GM23338 (cell line): ENCODE data around the gene SH3RF3. TPM values are rescaled to one million over a fixed set of nuclear protein-coding genes. Genes with fewer than 3 reads are reported as not detected.
A peak's percentile ranks its signal among the peaks of the same experiment; 100 is the strongest.

ENCODE experiments used
- ATAC-seq: fragments of 200-7000 bp; cut with Tn5 transposase; 3 replicates; pipeline ENCODE4 v1.9.1; 2020
- DNase-seq: peaks from one replicate; pipeline ENCODE4 v3.0.0-alpha.2; 2015; ENCODE audit warnings: low spot score
- H2AFZ ChIP-seq: fragments of 200-600 bp; sonication (generic); 2 replicates; pipeline ENCODE4 v1.8.0; 2016; ENCODE audit warnings: antibody characterized with exemption, mild to moderate bottlenecking, moderate library complexity
- H3F3A ChIP-seq: fragments of 200-600 bp; sonication (generic); replicated peaks from 2 replicates; pipeline ENCODE4 v1.8.0; 2017; ENCODE audit warnings: antibody characterized with exemption, mixed run types, low read depth
- H3K27ac ChIP-seq: fragments of 200-600 bp; sonication (generic); 2 replicates; pipeline ENCODE4 v1.6.1; 2016; ENCODE audit warnings: low read depth
- H3K27me3 ChIP-seq: fragments of 200-600 bp; sonication (generic); 2 replicates; pipeline ENCODE4 v1.8.0; 2016; ENCODE audit warnings: mild to moderate bottlenecking, mixed run types, moderate library complexity; ENCODE audit not compliant: insufficient read depth
- H3K36me3 ChIP-seq: fragments of 200-600 bp; sonication (generic); 2 replicates; pipeline ENCODE4 v1.8.0; 2016; ENCODE audit warnings: mild to moderate bottlenecking; ENCODE audit not compliant: insufficient read depth
- H3K4me1 ChIP-seq: fragments of 200-600 bp; sonication (generic); 2 replicates; pipeline ENCODE4 v1.8.0; 2016; ENCODE audit warnings: mild to moderate bottlenecking, moderate library complexity; ENCODE audit not compliant: insufficient read depth
- H3K4me2 ChIP-seq: fragments of 200-600 bp; sonication (generic); 2 replicates; pipeline ENCODE4 v1.7.1; 2017; ENCODE audit warnings: mixed run types
- H3K4me3 ChIP-seq: fragments of 200-600 bp; sonication (generic); 2 replicates; pipeline ENCODE4 v1.6.1; 2016; ENCODE audit warnings: mixed run types
- H3K79me2 ChIP-seq: fragments of 200-600 bp; sonication (generic); replicated peaks from 2 replicates; pipeline ENCODE4 v1.8.0; 2017; ENCODE audit warnings: mild to moderate bottlenecking; ENCODE audit not compliant: insufficient read depth
- H3K9me2 ChIP-seq: fragments of 200-600 bp; sonication (generic); 2 replicates; pipeline ENCODE4 v1.8.0; 2017; ENCODE audit not compliant: insufficient read depth
- H4K20me1 ChIP-seq: fragments of 200-600 bp; sonication (generic); replicated peaks from 2 replicates; pipeline ENCODE4 v1.8.0; 2017; ENCODE audit warnings: mild to moderate bottlenecking; ENCODE audit not compliant: insufficient read depth
- H3K27ac Mint-ChIP-seq: 2 replicates; pipeline ENCODE4 v1.8.0; 2020; ENCODE audit warnings: inconsistent platforms, mild to moderate bottlenecking, moderate library complexity, mixed read lengths
- H3K27me3 Mint-ChIP-seq: 3 replicates; pipeline ENCODE4 v1.8.0; 2022; ENCODE audit warnings: low read depth, mild to moderate bottlenecking, moderate library complexity, mixed read lengths, inconsistent platforms; ENCODE audit not compliant: insufficient read depth, poor library complexity
- H3K36me3 Mint-ChIP-seq: 3 replicates; pipeline ENCODE4 v1.8.0; 2021; ENCODE audit warnings: low read depth, mild to moderate bottlenecking, inconsistent platforms, moderate library complexity, mixed read lengths
- H3K4me1 Mint-ChIP-seq: 3 replicates; pipeline ENCODE4 v1.8.0; 2020; ENCODE audit warnings: mild to moderate bottlenecking, inconsistent platforms, mixed read lengths
- H3K4me3 Mint-ChIP-seq: 3 replicates; pipeline ENCODE4 v1.8.0; 2021; ENCODE audit warnings: moderate library complexity, mild to moderate bottlenecking, inconsistent platforms, mixed read lengths
- H3K9me3 Mint-ChIP-seq: 3 replicates; pipeline ENCODE4 v1.8.0; 2020; ENCODE audit warnings: moderate library complexity, mild to moderate bottlenecking, inconsistent platforms, mixed read lengths
- CREB1 ChIP-seq: fragments of 250-450 bp; sonication (Bioruptor Pico); IDR thresholded peaks from 2 replicates; pipeline ENCODE4 v1.5.0; 2020; ENCODE audit warnings: low read depth, mild to moderate bottlenecking, moderate library complexity
- ETS1 ChIP-seq: IDR thresholded peaks from 2 replicates; pipeline ENCODE4 v1.6.1; 2016; ENCODE audit warnings: antibody characterized with exemption
- EZH2phosphoT487 ChIP-seq: fragments of 200-600 bp; sonication (generic); IDR thresholded peaks from one replicate; pipeline ENCODE4 v1.8.1; 2018; ENCODE audit warnings: antibody characterized with exemption; ENCODE audit not compliant: unreplicated experiment
- NANOG ChIP-seq: IDR thresholded peaks from 2 replicates; pipeline ENCODE4 v1.6.1; 2016; ENCODE audit warnings: antibody characterized with exemption, borderline replicate concordance
- POLR2AphosphoS5 ChIP-seq: IDR thresholded peaks from 2 replicates; pipeline ENCODE4 v1.6.1; 2016; ENCODE audit warnings: antibody characterized with exemption, low read depth
- REST ChIP-seq: IDR thresholded peaks from one replicate; pipeline ENCODE4 v1.6.1; 2018; ENCODE audit warnings: antibody characterized with exemption; ENCODE audit not compliant: unreplicated experiment
- polyA plus RNA-seq: library from polyadenylated mRNA; unstranded; fragments of >200 nt; fragmentation: Nextera tagmentation; extraction: Ambion mirVana; gene quantifications from 2 replicates; pipeline ENCODE4 v1.2.1, GENCODE V29; 2016
- total RNA-seq: library from RNA; depleted of rRNA; stranded (reverse); fragments of >200 nt; shearing (Covaris generic); gene quantifications from 2 replicates; pipeline ENCODE4 v1.2.3, GENCODE V29; 2014
- TF ChIP-seq, protein P1 (sequence below), 2 experiments: fragments of 200-600 bp in 1 of 2; sonication (generic) in 1 of 2; conservative IDR thresholded peaks; 2 replicates each; pipeline versions ENCODE4 v1.5.1 to v1.6.1; 2016 to 2017; ENCODE audit warnings: antibody characterized with exemption in 2 of 2, low read depth in 2 of 2, mild to moderate bottlenecking in 2 of 2, moderate library complexity in 1 of 2

Gene SH3RF3
- total and polyA plus RNA-seq, 2 experiments from 2014 or later: 0.11 to 0.63 TPM

- H3K79me2 ChIP-seq: no peaks in the 10 kb centered on the region
- Mint-ChIP-seq H3K36me3 (no peaks in the 10 kb centered on the region), H3K27me3 (peaks cover 11% of the 10 kb centered on the region), H3K9me3 (no peaks in the 10 kb centered on the region), H3K27ac (no peak overlapping the region), H3K4me3 (no peak overlapping the region), H3K4me1 (peaks cover 9% of the 10 kb centered on the region; the same call in 2 of the 3 replicates)
- H3K9me2 ChIP-seq: no peaks in the 10 kb centered on the region
- no peak for DNase-seq
- H3K36me3 ChIP-seq: no peaks in the 10 kb centered on the region
- H3K4me3 ChIP-seq: no peak overlapping the region
- H3F3A ChIP-seq: no peaks in the 10 kb centered on the region
- no peaks in the 10 kb centered on the region for H4K20me1 ChIP-seq
- ATAC-seq: no peak
- no peaks in the 10 kb centered on the region for H3K4me1 ChIP-seq
- TF ChIP-seq POLR2AphosphoS5: no peak
- TF ChIP-seq ETS1: no peak
- TF ChIP-seq REST: no peak
- TF ChIP-seq, protein P1, sequence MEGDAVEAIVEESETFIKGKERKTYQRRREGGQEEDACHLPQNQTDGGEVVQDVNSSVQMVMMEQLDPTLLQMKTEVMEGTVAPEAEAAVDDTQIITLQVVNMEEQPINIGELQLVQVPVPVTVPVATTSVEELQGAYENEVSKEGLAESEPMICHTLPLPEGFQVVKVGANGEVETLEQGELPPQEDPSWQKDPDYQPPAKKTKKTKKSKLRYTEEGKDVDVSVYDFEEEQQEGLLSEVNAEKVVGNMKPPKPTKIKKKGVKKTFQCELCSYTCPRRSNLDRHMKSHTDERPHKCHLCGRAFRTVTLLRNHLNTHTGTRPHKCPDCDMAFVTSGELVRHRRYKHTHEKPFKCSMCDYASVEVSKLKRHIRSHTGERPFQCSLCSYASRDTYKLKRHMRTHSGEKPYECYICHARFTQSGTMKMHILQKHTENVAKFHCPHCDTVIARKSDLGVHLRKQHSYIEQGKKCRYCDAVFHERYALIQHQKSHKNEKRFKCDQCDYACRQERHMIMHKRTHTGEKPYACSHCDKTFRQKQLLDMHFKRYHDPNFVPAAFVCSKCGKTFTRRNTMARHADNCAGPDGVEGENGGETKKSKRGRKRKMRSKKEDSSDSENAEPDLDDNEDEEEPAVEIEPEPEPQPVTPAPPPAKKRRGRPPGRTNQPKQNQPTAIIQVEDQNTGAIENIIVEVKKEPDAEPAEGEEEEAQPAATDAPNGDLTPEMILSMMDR (conservative IDR thresholded peaks at IDR 0.05; ENCODE audit: low read depth in 2 of 2): no peak
- TF ChIP-seq CREB1: no peak
- TF ChIP-seq EZH2phosphoT487: no peak
- no peak overlapping the region for H3K27ac ChIP-seq
- no peak overlapping the region for H3K4me2 ChIP-seq
- no peak overlapping the region for H2AFZ ChIP-seq
- no peaks in the 10 kb centered on the region for H3K27me3 ChIP-seq
These were observed 272.4 kb downstream of the SH3RF3 start for GRCh38 chr2:109401370-109401769.

- peaks cover 4% of the 10 kb centered on the region; the same call in 2 of the 3 replicates for H3K4me1 Mint-ChIP-seq
These were observed 273.2 kb downstream of the SH3RF3 start for GRCh38 chr2:109402180-109402579.

More at GRCh38 chr2:109402180-109402579, 273.2 kb downstream of the SH3RF3 start:
- Histone ChIP-seq H3K4me2 (no peak overlapping the region), H3K27ac (no peak overlapping the region), H3K4me1 (no peaks in the 10 kb centered on the region), H3F3A (no peaks in the 10 kb centered on the region), H3K9me2 (no peaks in the 10 kb centered on the region), H3K4me3 (no peak overlapping the region), H3K79me2 (no peaks in the 10 kb centered on the region), H3K36me3 (no peaks in the 10 kb centered on the region), H4K20me1 (no peaks in the 10 kb centered on the region), H2AFZ (no peak overlapping the region), H3K27me3 (no peaks in the 10 kb centered on the region)
- ATAC-seq (no peak), DNase-seq (no peak)
- Mint-ChIP-seq H3K4me3 (no peak overlapping the region), H3K9me3 (no peaks in the 10 kb centered on the region), H3K36me3 (no peaks in the 10 kb centered on the region), H3K27ac (peak overlapping the region; percentile 49; the same call in 1 of the 2 replicates), H3K27me3 (peaks cover 13% of the 10 kb centered on the region)
- TF ChIP-seq, protein P1 (conservative IDR thresholded peaks at IDR 0.05; ENCODE audit: low read depth in 2 of 2): 0 out of 4 replicates have a peak, but pooled peaks of 1 of the 2 experiments have one; percentile 3
- no peak for TF ChIP-seq ETS1
- no peak for TF ChIP-seq NANOG
